ENCODE results near the gene RAB8A.
"Not testable (repeated sequence)": the region's sequence is repeated elsewhere in the genome, so short reads cannot be mapped to it uniquely, and the experiment has no call there.

Gene RAB8A

DNA sequence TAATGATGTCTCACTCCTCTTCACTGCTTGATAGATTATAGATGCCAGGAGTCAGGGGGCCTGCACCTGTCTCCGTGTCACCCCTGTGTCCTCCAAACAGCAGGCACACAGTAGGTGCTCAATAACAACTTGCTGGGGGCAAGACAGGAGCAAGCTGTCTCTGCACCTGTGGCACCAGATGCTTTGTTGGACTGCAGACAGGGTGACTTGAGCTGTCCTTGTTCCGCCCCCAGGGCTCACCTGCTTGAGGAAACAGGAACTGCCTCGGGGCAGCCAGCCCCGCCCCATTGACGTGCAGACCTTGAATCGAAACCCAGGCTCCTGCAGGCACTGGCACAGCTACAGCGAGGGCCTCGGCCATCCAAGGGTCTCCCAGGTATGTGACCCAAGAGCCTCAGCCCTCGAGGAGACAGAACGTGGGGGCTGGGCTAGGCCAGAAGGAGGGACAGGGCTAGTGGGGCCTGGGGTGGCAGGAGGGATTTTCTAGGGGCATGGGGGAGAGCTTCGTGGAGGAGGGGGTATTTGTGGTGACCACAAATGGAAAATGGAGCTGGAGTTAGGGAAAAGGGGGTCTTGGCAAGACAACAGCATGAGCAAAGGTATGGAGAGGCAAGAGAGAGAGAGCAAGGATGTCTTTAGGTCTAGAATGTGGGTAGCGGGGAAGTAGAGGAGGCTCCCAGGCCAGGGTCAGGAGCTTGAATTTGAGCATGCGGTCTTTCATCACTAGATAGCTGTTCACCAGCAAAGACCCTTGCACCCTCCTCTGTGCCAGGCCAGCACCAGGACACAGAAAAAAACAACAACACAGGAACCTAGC is 31.9 kb downstream of the RAB8A start, which contains the start of gene HSH2D:
HSH2D (plus strand) TSS at position 287 of the 817 bp plus-strand sequence. CDS start 5,066 bp downstream, outside the sequence.
- peak; percentile 38 for DNase-seq

DNA sequence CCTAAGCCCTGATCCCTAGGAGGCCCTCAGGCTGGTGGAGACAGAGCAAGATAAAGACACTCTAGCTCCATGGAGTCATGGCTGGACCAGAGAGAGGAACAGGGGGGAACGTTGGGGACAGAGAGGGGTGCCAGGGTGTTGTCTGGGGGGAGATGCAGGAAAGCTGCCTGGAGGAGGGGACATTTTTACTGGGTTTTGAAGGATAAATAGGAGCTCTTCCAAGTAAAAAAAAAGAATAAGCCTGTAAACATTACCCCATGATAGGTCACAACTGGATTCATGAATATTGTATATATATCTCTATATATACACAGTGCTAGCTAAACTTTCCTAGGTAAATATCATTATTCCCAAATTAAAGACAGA is 32.5 kb downstream of the RAB8A start:
- DNase-seq = no peak

- DNase-seq = no peak
Observed at GRCh38 chr19:16146112-16146511, 34.4 kb downstream of the RAB8A start.

DNA sequence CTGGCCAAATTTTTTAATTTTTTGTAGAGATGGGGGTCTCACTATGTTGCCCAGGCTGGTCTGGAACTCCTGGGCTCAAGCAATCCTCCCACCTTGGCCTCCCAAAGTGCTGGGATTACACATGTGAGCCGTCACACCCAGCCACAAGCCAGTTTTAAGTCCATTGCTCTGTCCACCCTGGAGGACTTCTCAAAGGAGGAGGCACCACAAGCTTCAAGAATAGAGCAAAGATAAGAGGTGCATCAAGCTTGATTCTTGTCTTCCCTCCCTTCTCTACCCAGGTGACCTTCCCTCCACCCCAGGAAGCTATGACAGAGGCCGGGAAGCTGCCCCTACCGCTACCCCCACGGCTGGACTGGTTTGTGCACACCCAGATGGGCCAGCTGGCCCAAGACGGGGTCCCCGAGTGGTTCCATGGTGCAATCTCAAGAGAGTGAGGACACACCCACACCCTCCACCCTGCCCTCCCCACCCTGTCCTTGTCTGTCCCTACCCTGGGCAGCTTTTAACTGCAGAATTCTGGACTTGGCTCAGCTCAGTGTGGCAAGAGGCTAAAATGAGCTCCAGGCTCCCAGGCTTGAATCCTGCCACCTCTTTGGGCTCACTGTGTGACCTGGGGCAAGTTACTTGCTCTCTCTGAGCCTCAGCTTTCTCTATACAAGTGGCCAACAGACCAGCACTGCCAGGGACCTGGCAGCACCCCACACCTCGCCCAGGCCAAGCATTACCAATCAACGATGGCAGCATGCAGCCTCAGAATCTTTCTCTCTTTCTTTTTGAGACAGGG is 36.9 kb downstream of the RAB8A start:
- DNase-seq = no peak

DNA sequence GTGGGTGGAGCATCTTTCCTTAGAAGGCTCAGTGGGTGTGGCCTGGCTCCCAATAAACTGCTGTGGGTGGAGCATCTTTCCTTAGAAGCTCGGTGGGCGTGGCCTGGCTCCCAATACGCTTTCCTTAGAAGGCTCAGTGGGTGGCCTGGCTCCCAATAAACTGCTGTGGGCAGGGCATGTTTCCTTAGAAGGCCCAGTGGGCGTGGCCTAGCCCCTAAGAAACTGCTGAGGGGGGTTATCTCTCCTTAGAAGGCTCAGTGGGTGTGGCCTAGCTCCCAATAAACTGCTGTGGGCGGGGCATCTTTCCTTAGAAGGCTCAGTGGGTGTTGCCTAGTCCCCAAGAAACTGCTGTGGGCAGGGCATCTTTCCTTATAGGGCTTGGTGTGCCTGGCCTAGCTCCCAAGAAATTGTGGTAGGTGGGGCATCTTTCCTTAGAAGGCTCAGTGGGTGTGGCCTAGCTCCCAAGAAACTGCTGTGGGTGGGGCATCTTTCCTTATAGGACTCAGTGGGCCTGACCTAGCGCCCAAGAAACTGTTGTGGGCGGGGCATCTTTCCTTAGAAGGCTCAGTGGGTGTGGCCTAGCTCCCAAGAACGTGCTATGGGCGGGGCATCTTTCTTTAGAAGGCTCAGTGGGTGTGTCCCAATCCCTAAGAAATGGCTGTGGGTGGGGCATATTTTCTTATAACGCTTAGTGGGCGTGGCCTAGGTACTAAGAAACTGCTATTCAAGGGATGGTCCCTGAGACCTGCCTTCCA is 42.1 kb downstream of the RAB8A start:
- no peak for DNase-seq

DNA sequence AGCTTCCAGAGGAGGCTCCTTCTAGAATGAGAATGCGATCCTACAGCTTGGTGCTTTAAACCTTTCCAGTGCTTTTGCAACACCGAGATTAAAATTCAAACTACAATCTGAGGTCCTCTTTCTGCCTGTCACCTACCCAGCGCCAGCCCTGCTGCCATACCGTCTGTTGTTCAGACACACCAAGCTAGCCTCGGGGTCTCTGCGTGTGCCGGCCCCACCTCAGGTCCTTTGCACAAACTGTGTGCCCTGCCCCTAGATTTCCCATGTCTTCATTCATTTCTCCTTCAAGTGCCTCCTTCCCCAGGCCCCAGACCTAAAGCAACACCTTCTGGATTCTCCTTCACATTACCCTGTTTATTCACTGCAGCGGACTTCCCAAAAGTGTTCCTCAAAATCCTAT is 42.9 kb downstream of the RAB8A start:
- DNase-seq = no peak

GRCh38 chr19:16155128-16155527 is 43.4 kb downstream of the RAB8A start:
- no peak for DNase-seq

GRCh38 chr19:16156904-16157303 is 45.2 kb downstream of the RAB8A start:
- no peak for DNase-seq

GRCh38 chr19:16157601-16158000 is 45.9 kb downstream of the RAB8A start:
- DNase-seq = no peak

DNA sequence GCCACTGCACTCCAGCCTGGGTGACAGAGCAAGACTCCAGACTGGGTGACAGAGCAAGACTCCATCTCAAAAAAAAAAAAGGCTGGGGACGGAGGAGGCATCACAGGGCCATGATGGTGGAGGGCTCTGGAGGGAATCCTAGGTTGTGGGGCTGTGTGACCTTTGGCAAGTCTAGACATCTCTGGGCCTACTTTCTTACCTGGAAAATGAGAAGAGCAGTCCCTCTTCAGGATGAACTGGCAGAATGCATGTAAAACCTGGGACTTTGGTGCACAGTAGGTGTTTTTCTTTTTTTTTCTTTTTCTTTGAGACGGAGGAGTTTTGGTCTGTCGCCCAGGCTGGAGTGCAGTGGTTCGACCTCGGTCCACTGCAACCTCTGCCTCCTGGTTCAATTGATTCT is 48.0 kb downstream of the RAB8A start:
- DNase-seq = no peak

GRCh38 chr19:16160445-16160942 is 48.8 kb downstream of the RAB8A start:
- no peak for DNase-seq

DNA sequence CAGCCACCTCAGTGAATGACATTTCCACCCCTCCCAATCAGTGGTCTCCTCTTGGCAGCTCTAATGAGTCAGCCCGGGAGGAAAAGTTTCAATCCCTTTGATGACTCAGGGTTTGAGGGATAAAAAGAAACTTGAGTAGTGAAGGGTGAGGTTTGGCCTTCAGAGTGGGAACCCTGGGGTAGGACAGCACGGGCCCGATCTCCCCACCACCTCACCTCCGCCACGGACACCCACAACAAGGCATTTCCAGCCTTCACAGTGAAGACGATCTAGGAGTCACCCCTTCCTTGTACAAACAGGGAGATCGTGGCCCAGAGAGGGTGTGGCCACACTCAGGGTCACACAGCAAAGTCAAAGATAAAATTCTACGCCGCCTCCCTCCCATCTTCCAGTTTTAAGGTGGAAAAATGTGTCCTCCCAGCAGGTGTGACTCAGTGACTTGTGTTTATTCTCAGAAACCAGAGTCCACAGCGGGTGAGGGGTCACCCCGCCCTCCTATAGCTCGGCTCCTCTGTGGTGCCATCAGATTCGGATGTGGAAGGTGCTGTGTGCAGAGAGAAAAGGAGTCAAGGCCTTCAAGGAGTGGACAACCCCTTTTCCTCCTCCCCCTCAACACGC is 49.4 kb downstream of the RAB8A start:
- no peak for DNase-seq

DNA sequence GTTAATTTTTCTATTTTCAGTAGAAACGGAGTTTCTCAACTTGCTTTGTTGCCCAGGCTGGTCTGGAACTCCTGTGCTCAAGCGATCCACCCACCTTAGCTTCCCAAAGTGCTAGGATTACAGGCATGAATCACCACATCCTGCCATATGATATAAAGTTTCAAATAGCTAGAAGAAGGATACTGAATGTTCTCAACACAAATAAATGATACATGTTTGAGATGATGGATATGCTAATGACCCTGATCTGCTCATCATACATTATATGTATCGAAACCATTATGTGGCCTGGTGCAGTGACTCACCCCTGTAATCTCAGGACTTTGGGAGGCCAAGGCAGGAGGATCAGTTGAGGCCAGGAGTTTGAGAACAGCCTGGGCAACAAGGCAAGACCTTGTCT is 50.2 kb downstream of the RAB8A start:
- DNase-seq = no peak

DNA sequence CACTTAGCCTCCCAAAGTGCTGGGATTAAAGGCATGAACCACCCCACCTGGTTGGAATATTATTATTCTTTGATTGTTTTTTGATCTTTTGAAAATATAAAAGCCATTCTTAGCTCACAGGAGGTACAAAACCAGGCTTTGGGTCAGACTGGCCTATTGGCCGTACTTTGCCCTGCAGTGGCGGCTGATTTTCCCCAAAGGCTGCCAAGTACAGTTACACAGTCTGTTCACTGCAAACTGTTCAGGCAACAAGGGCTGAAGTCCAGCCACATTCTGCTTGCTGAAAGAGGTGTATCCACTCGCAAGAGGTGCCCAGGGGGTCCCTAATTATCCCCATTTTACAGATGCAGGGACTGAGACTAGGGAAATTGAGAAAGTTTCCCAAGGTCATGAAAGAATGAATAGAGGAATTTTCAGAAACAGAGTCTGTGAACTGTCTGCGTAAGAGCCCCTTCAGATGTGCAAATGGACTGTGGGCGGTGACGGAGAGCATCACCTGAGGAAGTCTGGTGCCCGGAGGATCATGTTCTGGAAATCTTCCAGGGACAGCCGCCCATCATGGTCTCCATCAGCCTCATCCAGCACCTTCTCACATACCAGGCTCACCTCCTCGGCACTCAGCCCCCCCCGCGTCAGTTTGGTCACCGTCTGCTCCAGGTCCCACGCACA is 52.7 kb downstream of the RAB8A start:
- no peak for DNase-seq

- DNase-seq = no peak
Observed at GRCh38 chr19:16166417-16166816, 54.7 kb downstream of the RAB8A start.

GRCh38 chr19:16167055-16167454 is 55.4 kb downstream of the RAB8A start:
- no peak for DNase-seq

DNA sequence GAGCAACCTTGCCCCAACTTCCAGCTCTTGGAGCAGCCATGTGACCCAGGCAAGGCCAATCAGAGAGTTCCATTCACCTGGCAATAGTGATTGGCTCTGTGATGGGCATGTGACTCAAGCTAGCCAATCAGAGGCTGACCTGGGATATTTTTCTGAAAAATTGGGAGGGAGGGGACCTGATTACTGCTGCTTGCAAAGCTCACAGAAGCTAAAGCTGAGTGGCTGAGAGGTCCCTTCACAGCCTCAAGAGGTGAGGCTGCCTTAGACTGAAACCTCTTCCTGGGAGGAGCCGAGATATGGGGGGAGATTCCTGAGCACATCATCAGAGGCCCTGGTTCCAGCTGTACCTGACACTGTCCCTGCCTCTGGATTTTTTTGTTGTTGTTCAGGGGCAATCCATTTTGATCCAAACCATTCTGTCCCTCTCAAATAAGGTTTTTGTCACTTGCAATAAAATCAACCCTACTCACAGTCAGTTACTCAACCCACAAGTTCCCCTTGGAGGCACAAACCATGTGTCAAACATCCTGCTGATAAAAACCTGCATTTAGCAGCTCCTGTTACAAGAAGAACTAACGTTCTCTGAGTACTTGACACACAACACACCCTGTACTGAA is 56.9 kb downstream of the RAB8A start:
- DNase-seq = no peak

DNA sequence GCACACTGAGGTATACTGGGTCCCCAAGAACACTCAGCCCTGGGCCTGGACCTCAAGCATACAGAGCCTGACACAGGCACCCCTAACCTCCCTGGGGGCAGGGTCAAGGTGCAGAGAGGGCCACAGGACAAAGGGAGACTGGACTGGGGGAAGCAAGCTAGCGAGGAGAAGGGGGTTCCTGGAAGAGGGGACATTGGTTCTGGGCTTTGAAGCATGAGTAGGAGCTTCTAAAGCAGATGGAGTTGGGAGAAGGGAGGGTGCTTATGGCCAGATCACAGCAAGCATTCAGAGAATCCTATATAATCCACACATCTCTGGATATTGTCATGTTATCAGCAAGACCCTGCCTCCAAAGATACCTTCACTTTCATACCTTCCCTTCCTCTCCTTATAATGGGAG is 58.4 kb downstream of the RAB8A start:
- DNase-seq = no peak

DNA sequence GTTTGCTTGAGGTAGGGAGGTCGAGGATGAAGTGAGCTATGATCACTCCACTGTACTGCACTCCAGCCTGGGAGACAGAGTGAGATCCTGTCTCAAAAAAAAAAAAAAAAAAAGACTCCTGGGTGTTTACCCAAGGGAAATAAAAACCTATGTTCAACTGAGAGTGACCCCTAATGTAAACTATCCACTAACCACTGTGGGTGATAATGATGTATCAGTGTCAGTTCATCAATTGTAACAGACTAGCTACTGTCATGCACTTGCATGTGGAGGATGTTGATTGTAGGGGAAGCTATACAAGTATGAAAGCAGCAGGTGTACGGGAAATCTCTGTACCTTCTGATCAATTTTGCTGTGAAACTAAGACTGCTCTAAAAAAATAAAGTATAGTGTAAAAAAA is 64.3 kb downstream of the RAB8A start:
- DNase-seq = no peak

DNA sequence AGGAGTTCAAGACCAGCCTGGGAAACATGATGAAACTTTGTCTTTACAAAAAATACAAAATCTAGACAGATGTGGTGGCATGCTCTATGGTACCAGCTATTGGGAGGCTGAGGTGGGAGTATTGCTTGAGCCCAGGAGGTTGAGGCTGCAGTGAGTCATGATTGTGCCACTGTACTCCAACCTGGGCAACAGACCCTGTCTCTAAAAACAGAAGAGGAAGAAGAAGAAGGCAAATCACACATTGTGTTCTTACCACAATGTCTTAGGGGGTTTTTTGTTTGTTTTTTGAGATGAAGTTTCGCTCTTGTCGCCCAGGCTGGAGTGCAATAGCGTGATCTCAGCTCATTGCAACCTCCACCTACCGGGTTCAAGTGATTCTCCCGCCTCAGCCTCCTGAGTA is 67.2 kb downstream of the RAB8A start:
- not testable (repeated sequence) for DNase-seq

GRCh38 chr19:16180611-16181010 is 68.9 kb downstream of the RAB8A start:
- DNase-seq = no peak

All from activated gamma-delta T cell (primary cell).